ENCODE measurements around the gene SATB2. TPM values are rescaled to one million over a fixed set of nuclear protein-coding genes. Genes with fewer than 3 reads are reported as not detected.

The SATB2 gene
- total RNA-seq, 1 experiment from 2014 or later = 16.5 TPM

DNA sequence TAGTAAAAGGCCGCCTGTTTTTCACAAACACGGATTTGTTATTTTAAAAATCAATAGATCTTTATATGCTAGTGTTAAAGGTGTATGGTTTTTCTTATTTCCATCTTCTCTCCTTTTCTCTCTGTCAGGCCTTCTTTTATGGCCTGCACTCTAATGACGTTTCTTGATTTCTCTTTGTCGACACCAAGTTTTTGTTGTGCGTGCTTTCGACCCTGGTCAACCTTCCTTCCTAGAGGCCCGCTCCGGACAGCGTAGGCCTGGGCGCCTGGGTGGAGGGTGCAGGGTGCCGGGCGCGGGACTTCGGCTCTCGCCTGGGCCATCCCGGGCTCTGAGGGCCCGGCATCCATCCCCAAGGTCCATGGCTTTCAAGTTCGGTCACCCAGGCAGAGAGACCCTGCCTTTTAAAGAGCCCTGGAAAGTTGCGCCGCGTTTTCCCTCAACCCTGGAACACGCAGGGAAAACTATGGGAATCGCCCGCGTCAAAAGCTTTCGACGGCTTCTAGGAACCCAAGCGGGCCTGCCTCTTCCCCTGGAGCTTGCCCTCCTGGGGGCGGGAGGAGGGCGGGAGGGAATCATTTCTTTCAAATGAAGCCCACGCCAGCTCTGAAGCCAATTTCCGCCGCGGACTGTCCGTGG is 4.1 kb upstream of the SATB2 start:
- ChIA-PET POLR2A (no interaction called here), CTCF (interaction anchor here (0.7 to 2.1 kb wide), 6 partner anchors 8 to 575 kb away, joined by 3 to 8 read pairs (median 4); no protein-coding TSS in a partner anchor)
- intact Hi-C loops (cut with micrococcal nuclease) = no loop called here
- TF ChIP-seq, protein P1, sequence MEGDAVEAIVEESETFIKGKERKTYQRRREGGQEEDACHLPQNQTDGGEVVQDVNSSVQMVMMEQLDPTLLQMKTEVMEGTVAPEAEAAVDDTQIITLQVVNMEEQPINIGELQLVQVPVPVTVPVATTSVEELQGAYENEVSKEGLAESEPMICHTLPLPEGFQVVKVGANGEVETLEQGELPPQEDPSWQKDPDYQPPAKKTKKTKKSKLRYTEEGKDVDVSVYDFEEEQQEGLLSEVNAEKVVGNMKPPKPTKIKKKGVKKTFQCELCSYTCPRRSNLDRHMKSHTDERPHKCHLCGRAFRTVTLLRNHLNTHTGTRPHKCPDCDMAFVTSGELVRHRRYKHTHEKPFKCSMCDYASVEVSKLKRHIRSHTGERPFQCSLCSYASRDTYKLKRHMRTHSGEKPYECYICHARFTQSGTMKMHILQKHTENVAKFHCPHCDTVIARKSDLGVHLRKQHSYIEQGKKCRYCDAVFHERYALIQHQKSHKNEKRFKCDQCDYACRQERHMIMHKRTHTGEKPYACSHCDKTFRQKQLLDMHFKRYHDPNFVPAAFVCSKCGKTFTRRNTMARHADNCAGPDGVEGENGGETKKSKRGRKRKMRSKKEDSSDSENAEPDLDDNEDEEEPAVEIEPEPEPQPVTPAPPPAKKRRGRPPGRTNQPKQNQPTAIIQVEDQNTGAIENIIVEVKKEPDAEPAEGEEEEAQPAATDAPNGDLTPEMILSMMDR (IDR thresholded peaks at IDR 0.05; ENCODE audit: unreplicated experiment) = no peak
- DNase-seq (ENCODE audit: unreplicated experiment) = no peak
- Mint-ChIP-seq H3K27me3 (ENCODE audit: insufficient read depth, unreplicated experiment) (peaks cover 23% of the 10 kb centered on the region), H3K4me3 (ENCODE audit: unreplicated experiment) (peak overlapping the region; percentile 77), H3K4me1 (ENCODE audit: insufficient read depth, unreplicated experiment) (no peaks in the 10 kb centered on the region), H3K9me3 (ENCODE audit: unreplicated experiment) (no peaks in the 10 kb centered on the region), H3K27ac (ENCODE audit: low read depth, unreplicated experiment) (peak overlapping the region; percentile 84), H3K36me3 (ENCODE audit: insufficient read depth, unreplicated experiment) (no peaks in the 10 kb centered on the region)
- BruUV-seq (replicated peaks) = no TSS peak

DNA sequence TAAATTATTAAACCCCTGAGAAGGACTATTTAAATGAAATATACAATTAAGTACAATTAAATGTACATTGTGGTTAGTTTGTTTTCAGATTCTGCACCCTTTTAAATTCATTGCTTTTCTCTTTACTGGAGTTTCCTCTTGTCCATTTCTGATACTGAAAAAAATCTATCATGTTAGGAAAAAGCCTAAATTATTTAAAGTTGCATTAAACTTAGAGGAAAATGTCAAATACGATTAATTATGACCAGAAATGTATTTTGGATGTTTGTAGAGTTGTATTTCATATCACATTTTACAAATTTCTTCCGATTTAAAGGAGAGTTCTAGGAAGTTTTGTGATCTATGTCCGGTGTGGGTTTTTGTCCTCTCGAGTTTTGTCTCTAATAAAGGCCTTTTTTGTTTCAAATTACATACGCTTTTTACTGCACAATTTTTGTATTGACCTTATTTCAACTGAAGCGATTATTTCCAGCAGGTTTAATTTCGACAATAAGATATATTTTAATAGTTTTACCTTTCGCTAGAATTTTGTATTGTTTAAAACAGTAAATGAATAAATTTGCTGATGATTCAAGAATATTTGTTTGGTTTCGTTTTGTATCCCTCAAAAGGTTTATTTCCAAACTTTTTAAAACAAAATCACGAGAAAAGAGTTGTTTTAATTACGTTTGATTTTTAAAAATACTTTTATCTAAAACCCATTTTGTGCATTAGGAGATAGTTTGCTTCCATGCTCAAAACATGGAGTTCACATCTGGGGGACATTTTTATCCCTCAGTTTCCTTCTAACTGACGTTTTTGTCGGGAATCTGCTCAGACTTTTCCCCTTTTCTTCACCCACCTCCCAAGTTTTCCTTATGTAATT is 3.3 kb upstream of the SATB2 start:
- TF ChIP-seq, protein P1 (IDR thresholded peaks at IDR 0.05; ENCODE audit: unreplicated experiment) = no peak
- DNase-seq (ENCODE audit: unreplicated experiment) = no peak
- Mint-ChIP-seq H3K9me3 (ENCODE audit: unreplicated experiment) (no peaks in the 10 kb centered on the region), H3K27ac (ENCODE audit: low read depth, unreplicated experiment) (peak overlapping the region; percentile 84), H3K36me3 (ENCODE audit: insufficient read depth, unreplicated experiment) (no peaks in the 10 kb centered on the region), H3K4me3 (ENCODE audit: unreplicated experiment) (peak overlapping the region; percentile 77), H3K4me1 (ENCODE audit: insufficient read depth, unreplicated experiment) (peaks cover 5% of the 10 kb centered on the region), H3K27me3 (ENCODE audit: insufficient read depth, unreplicated experiment) (peaks cover 16% of the 10 kb centered on the region)
- intact Hi-C loops (cut with micrococcal nuclease) = no loop called here
- POLR2A ChIA-PET = no interaction called here
- CTCF ChIA-PET = no interaction called here
- BruUV-seq (replicated peaks) = no TSS peak

DNA sequence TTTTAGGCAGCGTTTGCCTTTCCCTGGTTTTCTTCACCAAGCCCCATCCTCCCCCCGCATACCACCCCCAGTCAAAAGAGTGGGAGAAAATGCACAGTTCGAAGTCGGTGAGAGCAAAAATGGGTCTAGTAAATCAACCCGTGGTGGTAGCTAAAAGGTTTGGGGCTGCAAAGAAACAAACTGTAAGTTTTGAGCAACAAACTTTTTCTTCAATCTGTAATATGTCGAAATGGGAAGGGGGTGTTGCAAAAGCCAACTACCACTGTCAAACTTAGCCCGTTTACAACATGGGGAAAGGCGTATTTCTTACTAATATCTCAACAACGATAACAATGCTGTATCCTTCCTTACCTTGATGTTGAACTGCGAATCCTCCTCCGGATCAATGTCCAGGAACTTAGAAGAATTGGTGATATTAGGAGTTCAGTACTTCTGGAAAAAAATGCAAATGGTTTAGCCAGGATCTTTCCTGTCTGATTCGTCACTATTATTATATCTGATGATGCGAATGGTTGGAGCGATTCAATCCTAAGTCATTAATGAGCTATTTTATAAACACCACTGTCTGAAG is 2.4 kb upstream of the SATB2 start:
- Mint-ChIP-seq H3K4me1 (ENCODE audit: insufficient read depth, unreplicated experiment) (peaks cover 5% of the 10 kb centered on the region), H3K36me3 (ENCODE audit: insufficient read depth, unreplicated experiment) (no peaks in the 10 kb centered on the region), H3K4me3 (ENCODE audit: unreplicated experiment) (peak overlapping the region; percentile 77), H3K9me3 (ENCODE audit: unreplicated experiment) (no peaks in the 10 kb centered on the region), H3K27ac (ENCODE audit: low read depth, unreplicated experiment) (peak overlapping the region; percentile 84), H3K27me3 (ENCODE audit: insufficient read depth, unreplicated experiment) (peaks cover 7% of the 10 kb centered on the region)
- intact Hi-C loops (cut with micrococcal nuclease) = no loop called here
- ChIA-PET POLR2A (interaction anchor here (0.6 to 2.0 kb wide), 11 partner anchors 13 to 1794 kb away, joined by 3 to 6 read pairs (median 4); partner anchors contain the start of gene C2orf69), CTCF (interaction anchor here (0.7 to 1.1 kb wide), 3 partner anchors 11 to 442 kb away, joined by 3 read pairs; no protein-coding TSS in a partner anchor)
- TSS peak; percentile 85 for BruUV-seq (replicated peaks)
- DNase-seq (ENCODE audit: unreplicated experiment) = peak; percentile 57
- TF ChIP-seq, protein P1 (IDR thresholded peaks at IDR 0.05; ENCODE audit: unreplicated experiment) = no peak

All from MCF 10A (cell line).